ENCODE results near the gene ELP6. TPM values are rescaled to one million over a fixed set of nuclear protein-coding genes. Genes with fewer than 3 reads are reported as not detected.

ELP6 gene
- total RNA-seq, 1 donor from 2014 or later = 51.3 TPM

DNA sequence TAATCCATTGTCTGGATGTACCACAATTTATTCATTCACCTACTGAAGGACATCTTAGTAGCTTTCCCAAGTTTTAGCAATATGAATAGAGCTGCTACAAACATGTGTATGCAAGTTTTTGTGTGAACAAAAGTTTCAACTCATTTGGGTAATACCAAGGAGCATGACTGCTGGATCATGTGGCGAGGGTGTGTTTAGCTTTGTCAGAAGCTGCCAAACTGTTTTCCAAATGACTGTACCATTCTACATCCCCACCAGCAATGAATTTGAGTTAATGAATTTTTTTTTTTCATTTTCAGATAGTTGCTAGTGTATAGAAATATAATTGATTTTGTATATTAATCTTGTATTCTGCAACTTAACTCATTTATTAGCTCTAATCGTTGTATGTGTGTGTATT is 20.0 kb upstream of the ELP6 start:
- TF ChIP-seq CTCF (conservative IDR thresholded peaks at IDR 0.05) = no peak
- H3K9me3 Mint-ChIP-seq = no peaks in the 10 kb centered on the region
- no peak overlapping the region for H3K4me3 Mint-ChIP-seq
- no peaks in the 10 kb centered on the region for H3K27me3 Mint-ChIP-seq
- H3K36me3 Mint-ChIP-seq = no peaks in the 10 kb centered on the region
- no peak for DNase-seq (ENCODE audit: extremely low spot score, unreplicated experiment)
- H3K27ac Mint-ChIP-seq = no peak overlapping the region
- no peaks in the 10 kb centered on the region for H3K4me1 Mint-ChIP-seq (ENCODE audit: unreplicated experiment)

DNA sequence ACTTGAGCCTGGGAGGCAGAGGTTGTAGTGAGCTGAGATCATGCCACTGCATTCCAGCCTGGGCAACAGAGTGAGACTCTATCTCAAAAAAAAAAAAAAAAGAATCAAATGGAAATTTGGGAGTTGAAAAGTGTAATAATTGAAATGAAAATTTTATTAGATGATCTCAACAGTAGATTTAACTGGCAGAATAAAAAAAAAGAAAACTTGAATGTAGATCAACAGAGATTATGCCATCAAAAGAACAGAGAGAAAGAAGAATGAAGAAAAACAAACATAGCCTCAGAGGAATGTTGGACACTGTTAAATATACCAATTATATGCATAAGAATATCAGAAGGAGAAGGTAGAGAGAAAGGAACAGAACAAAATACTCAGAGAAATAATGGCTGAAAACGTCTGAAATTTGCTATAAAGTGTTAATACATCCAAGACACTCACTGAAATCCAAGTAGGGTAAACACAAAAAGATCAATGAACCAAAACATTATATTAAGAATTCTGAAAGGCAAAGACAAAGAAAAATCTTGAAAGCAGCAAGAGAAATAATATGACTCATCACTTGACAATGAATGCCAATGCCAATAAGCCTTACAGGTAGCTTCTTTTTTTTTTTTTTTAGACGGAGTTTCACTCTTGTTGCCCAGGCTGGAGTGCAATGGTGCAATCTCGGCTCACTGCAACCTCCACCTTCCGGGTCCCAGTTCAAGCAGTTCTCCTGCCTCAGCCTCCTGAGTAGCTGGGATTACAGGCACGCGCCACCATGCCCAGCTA is 14.6 kb upstream of the ELP6 start:
- DNase-seq (ENCODE audit: extremely low spot score, unreplicated experiment) = no peak
- Mint-ChIP-seq H3K4me3 (no peak overlapping the region), H3K36me3 (no peaks in the 10 kb centered on the region), H3K4me1 (ENCODE audit: unreplicated experiment) (no peaks in the 10 kb centered on the region), H3K9me3 (peaks cover 4% of the 10 kb centered on the region), H3K27ac (no peak overlapping the region), H3K27me3 (no peaks in the 10 kb centered on the region)
- no peak for TF ChIP-seq CTCF (conservative IDR thresholded peaks at IDR 0.05)

DNA sequence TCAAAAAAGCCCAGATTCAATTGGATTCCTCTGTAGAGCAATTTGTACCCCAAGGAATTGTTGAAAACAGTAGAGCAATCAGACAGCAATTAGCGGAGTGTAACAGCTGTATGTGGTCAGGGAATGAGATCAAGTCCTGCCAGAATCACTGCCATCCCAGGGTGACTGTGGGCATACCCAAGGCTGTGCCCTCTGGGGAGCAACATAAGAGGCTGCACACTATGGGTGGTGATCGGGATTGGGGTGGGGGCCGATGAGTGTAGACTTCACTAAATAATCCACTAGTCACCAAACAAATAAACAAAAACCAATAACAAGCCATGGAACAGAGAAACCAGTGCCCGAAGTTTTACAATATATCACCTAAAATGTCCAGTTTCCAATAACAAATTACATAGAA is 12.1 kb upstream of the ELP6 start:
- no peaks in the 10 kb centered on the region for H3K36me3 Mint-ChIP-seq
- peaks cover 3% of the 10 kb centered on the region for H3K27me3 Mint-ChIP-seq
- H3K4me1 Mint-ChIP-seq (ENCODE audit: unreplicated experiment) = peaks cover 6% of the 10 kb centered on the region
- H3K9me3 Mint-ChIP-seq = peaks cover 4% of the 10 kb centered on the region
- no peak overlapping the region for H3K27ac Mint-ChIP-seq
- no peak overlapping the region for H3K4me3 Mint-ChIP-seq
- DNase-seq (ENCODE audit: extremely low spot score, unreplicated experiment) = no peak
- no peak for TF ChIP-seq CTCF (conservative IDR thresholded peaks at IDR 0.05)

- H3K27me3 Mint-ChIP-seq = peaks cover 3% of the 10 kb centered on the region
- TF ChIP-seq CTCF (conservative IDR thresholded peaks at IDR 0.05) = no peak
- no peak overlapping the region for H3K4me3 Mint-ChIP-seq
- no peak overlapping the region for H3K27ac Mint-ChIP-seq
- H3K9me3 Mint-ChIP-seq = peaks cover 4% of the 10 kb centered on the region
- H3K4me1 Mint-ChIP-seq (ENCODE audit: unreplicated experiment) = peaks cover 6% of the 10 kb centered on the region
- DNase-seq (ENCODE audit: extremely low spot score, unreplicated experiment) = no peak
- H3K36me3 Mint-ChIP-seq = no peaks in the 10 kb centered on the region
These were observed 10.0 kb upstream of the ELP6 start for GRCh38 chr3:47523310-47524073.

DNA sequence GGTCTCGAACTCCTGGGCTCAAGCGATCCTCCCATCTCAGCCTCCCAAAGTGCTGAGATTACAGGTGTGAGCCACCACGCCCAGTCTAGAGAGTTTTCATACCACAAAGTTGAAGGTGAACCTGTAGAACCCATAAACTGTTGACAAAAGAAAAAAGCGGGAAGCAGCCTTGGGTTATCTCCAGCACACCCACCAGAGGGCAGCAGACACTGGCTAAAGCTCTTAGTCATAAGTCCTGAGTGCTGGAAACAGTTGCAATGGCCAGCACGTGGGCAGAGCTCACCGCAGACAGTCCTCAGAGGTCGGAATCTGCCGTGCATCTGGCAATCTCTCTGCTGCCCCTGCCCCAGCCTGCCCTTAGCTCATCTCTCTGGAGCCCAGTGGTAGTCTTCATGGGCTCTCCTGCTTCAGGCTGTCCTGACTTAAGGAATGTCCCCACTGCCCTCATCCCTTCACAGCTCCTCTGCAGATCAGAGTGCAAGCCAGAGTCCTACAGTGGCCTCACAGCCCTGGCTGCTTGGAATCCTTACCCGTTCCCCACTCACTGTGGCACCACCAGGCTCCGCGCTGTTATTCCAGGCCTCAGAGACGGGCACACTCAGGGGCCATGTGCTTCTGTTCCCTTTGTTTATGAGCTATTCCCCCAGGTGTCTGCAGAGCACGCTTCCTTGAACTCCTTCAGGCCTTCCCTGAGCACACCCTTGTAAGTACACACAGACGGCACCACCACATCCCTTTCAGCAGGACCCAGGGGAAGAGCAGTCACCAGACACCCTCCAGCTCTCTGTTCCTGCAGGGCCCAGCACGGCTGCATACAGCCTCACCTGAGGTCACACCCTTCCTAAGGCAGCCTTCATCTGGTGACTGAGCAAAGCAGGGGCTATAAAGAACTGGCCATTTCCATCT is 8.8 kb upstream of the ELP6 start:
- TF ChIP-seq CTCF (conservative IDR thresholded peaks at IDR 0.05) = peak; percentile 99
- peak overlapping the region; percentile 46 for H3K27ac Mint-ChIP-seq
- H3K4me1 Mint-ChIP-seq (ENCODE audit: unreplicated experiment) = peaks cover 6% of the 10 kb centered on the region
- DNase-seq (ENCODE audit: extremely low spot score, unreplicated experiment) = peak; percentile 80
- no peaks in the 10 kb centered on the region for H3K9me3 Mint-ChIP-seq
- no peaks in the 10 kb centered on the region for H3K36me3 Mint-ChIP-seq
- peaks cover 3% of the 10 kb centered on the region for H3K27me3 Mint-ChIP-seq
- H3K4me3 Mint-ChIP-seq = no peak overlapping the region

Data from type B pancreatic cell (in vitro differentiated cells).